Activated naive CD8-positive, alpha-beta T cell treated with anti-CD3 and anti-CD28 coated beads, Interleukin-2, amount 10 ng/mL, durations not matched to agents 7 days and 5 days (primary cell): Measurements from ENCODE around the gene TBL1Y. TPM values are rescaled to one million over a fixed set of nuclear protein-coding genes. Genes with fewer than 3 reads are reported as not detected.
"Not testable (repeated sequence)": the region's sequence is repeated elsewhere in the genome, so short reads cannot be mapped to it uniquely, and the experiment has no call there.

Experiments used
- ATAC-seq: fragments of 150-1000 bp; cut with Tn5 transposase; one replicate; pipeline ENCODE4 v1.10.0; 2021; ENCODE audit warnings: low read depth, moderate library complexity
- POLR2A ChIA-PET: fragments of 350-600 bp; sonication (Branson Sonifier 250); formaldehyde crosslinking; loops from one replicate; lab custom pipeline; 2021; ENCODE audit warnings: antibody characterized with exemption; lab: Charles Lee
- DNase-seq: peaks from one replicate; pipeline ENCODE4 v3.0.0; 2021
- H3K27ac Mint-ChIP-seq: one replicate; pipeline ENCODE4 v1.8.0; 2022; ENCODE audit warnings: mild to moderate bottlenecking, mixed read lengths
- H3K27me3 Mint-ChIP-seq: one replicate; pipeline ENCODE4 v1.8.0; 2022; ENCODE audit warnings: mild to moderate bottlenecking, moderate library complexity, mixed read lengths
- H3K36me3 Mint-ChIP-seq: one replicate; pipeline ENCODE4 v1.8.0; 2021; ENCODE audit warnings: mild to moderate bottlenecking, mixed read lengths
- H3K4me1 Mint-ChIP-seq: one replicate; pipeline ENCODE4 v1.8.0; 2021; ENCODE audit warnings: mixed read lengths
- H3K4me3 Mint-ChIP-seq: one replicate; pipeline ENCODE4 v1.8.0; 2022; ENCODE audit warnings: mild to moderate bottlenecking, moderate library complexity, mixed read lengths
- H3K9me3 Mint-ChIP-seq: one replicate; pipeline ENCODE4 v1.8.0; 2021; ENCODE audit warnings: mixed read lengths
- total RNA-seq, 2 experiments: library from RNA; stranded (reverse); gene quantifications; one replicate each; pipeline ENCODE4 v1.2.3, GENCODE V29; 2021

Gene TBL1Y
- total RNA-seq, result under 1 TPM; 0.17 to 0.26 TPM

DNA sequence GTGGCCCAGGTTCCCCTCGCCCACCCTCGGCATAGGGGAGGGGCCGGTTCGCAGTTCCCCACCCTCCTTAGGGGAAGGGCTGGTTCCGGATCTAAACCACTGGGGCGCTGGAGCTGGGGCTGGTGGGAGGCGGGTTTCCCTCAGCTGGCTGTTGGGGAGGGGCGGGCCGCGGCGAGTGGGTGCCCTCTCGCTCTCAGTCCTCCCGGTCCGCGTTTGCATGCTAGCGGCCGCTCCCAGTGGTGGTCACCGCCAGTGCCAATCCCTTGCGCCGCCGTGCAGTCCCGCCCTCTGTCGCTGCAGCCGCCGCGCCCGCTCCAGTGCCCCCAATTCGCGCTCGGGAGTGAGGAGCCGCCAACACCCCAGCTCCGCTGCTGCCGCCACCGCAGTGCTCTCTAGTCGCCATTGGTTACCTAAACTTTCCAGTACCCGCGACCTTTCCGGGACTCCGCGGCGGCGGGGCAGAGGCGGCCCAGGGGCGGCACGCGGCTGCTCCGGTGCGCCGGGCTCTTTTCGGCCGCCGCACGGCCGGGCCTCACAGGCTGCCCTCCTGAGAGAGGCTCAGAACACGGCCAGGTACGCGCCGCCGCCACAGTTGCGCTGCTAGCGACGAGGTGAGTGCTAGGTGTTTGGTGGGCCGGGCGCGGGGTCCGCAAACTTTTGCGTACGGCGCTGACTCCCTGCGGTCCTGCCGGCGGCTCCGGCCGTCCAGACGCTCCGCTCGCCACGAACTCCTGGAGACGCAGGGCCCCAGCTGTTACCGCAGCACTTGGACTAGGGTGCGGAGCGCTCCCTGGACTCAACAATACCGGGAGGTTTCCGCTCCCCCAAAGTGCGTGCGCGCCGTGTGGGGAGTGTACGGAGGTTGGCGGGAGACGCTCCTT, at the start of gene TBL1Y:
TBL1Y (plus strand) TSS at position 326 of the 881 bp plus-strand sequence. CDS start 114,388 bp downstream, outside the sequence.
- H3K9me3 Mint-ChIP-seq, result no peaks in the 10 kb centered on the region
- peak; percentile 24 for DNase-seq
- peak within 1 kb of the TSS; percentile 16 for H3K4me3 Mint-ChIP-seq
- no peak within 1 kb of the TSS for H3K27ac Mint-ChIP-seq
- no peaks in the 10 kb centered on the region for H3K36me3 Mint-ChIP-seq
- peaks cover 40% of the 10 kb centered on the region for H3K27me3 Mint-ChIP-seq
- POLR2A ChIA-PET, result no interaction called here
- peak; percentile 14 for ATAC-seq
- H3K4me1 Mint-ChIP-seq, result peaks cover 3% of the 10 kb centered on the region

DNA sequence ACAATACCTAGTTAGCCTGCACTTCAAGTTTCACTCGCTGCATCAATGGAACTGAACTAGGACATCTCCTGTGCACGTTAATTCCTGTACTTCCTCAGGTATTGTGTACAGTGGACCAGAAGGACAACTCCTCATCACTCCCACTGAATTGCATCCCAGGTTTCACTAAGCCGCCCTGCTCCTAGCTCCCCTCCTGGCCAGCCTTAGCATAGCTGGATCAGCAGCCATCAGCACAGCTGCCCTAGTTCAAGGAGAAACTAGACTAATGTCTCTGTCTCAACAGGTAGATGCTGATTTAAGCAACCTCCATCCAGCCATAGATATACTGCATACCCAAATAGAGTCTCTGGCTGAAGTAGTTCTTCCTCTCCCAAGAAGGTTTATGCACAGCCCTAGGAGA, 16.0 kb upstream of the TBL1Y start:
- H3K9me3 Mint-ChIP-seq, result no peaks in the 10 kb centered on the region
- H3K36me3 Mint-ChIP-seq, result no peaks in the 10 kb centered on the region
- H3K27me3 Mint-ChIP-seq, result peaks cover 4% of the 10 kb centered on the region
- no peaks in the 10 kb centered on the region for H3K4me1 Mint-ChIP-seq
- no peak overlapping the region for H3K27ac Mint-ChIP-seq
- POLR2A ChIA-PET, result no interaction called here
- DNase-seq (no peak), ATAC-seq (no peak)
- H3K4me3 Mint-ChIP-seq, result no peak overlapping the region

DNA sequence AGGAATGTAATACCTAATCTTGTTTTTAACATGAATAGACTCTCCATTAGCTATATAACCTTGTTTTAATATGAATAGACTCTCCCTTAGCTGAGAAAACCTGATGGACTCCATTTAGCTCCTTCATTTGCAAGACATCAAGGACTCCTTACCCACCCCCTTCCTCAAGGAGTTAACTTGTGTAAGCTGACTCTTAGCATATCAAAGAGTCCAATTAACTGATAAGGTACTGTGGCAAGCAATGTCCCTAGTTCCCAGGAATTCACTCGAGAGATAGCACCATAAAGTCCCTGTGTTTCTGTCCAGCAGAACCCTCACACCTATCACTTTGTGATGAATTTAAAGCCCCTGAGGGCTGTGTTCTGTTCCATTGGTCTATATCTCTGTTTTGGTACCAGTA, 15.3 kb upstream of the TBL1Y start:
- H3K36me3 Mint-ChIP-seq, result no peaks in the 10 kb centered on the region
- no peak overlapping the region for H3K4me3 Mint-ChIP-seq
- peaks cover 4% of the 10 kb centered on the region for H3K27me3 Mint-ChIP-seq
- H3K9me3 Mint-ChIP-seq, result no peaks in the 10 kb centered on the region
- no peak overlapping the region for H3K27ac Mint-ChIP-seq
- POLR2A ChIA-PET, result no interaction called here
- no peak for ATAC-seq
- H3K4me1 Mint-ChIP-seq, result no peaks in the 10 kb centered on the region
- DNase-seq, result no peak

DNA sequence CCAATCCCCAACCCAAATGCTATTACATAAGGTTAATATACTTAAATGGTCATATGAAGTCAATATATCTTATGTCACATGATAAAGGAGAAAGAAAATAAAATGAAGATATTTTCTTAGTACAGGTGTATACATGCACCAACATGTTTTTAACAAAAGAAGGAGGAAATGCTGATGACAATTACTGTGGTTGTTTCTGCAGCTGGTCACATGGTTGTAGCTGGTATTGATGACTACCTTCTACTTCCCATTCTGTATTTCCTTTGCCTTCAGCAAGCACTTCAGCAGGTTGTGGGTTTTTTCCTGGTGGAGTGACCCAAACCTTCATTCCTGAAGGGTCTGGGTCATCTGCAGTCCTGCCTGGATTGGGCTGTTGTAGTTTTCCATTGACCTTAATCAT, 8.4 kb upstream of the TBL1Y start:
- H3K4me1 Mint-ChIP-seq, H3K4me3 Mint-ChIP-seq, H3K27ac Mint-ChIP-seq, DNase-seq, H3K27me3 Mint-ChIP-seq, H3K9me3 Mint-ChIP-seq, POLR2A ChIA-PET, ATAC-seq, H3K36me3 Mint-ChIP-seq: not testable (repeated sequence)

DNA sequence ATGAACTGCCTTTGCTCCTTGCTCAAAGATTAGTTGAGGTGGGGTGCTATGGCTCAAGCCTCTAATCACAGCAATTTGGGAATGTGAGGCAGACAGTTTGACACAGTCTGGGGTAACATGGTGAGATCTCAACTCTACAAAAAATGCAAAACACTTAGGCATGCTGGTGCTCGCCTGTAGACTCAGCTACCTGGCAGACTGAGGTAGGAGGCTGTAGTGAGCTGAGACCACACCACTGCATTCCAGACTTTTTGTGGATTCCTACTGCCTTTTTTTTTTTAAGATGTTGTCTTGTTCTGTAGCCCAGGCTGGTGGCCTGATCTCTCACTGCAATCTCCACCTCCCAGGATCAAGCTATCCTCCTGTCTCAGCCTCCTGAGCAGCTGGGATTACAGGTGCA, 2.9 kb upstream of the TBL1Y start:
- DNase-seq, result no peak
- Mint-ChIP-seq H3K9me3 (no peaks in the 10 kb centered on the region), H3K27me3 (peaks cover 29% of the 10 kb centered on the region), H3K4me1 (peaks cover 3% of the 10 kb centered on the region), H3K36me3 (no peaks in the 10 kb centered on the region), H3K4me3 (no peak overlapping the region), H3K27ac (no peak overlapping the region)
- POLR2A ChIA-PET, result no interaction called here
- ATAC-seq, result no peak

DNA sequence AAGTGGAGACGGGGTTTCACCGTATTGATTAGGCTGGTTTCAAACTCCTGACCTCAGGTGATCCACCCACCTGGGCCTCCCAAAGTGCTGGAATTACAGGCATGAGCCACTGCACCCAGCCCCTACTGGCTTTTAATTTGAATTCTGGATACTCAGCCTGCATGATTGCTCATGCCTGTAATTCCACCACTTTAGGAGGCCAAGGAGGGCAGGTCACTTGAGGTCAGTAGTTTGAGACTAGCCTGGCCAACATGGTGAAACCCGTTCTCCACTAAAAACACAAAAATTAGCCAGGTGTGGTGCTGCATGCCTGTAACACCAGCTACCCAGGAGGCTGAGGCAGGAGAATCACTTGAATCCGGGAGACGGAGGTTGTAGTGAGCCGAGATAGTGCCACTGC, 2.5 kb upstream of the TBL1Y start:
- H3K4me1 Mint-ChIP-seq, POLR2A ChIA-PET, H3K36me3 Mint-ChIP-seq, H3K9me3 Mint-ChIP-seq, ATAC-seq, H3K4me3 Mint-ChIP-seq, DNase-seq, H3K27ac Mint-ChIP-seq: not testable (repeated sequence)
- peaks cover 32% of the 10 kb centered on the region for H3K27me3 Mint-ChIP-seq

DNA sequence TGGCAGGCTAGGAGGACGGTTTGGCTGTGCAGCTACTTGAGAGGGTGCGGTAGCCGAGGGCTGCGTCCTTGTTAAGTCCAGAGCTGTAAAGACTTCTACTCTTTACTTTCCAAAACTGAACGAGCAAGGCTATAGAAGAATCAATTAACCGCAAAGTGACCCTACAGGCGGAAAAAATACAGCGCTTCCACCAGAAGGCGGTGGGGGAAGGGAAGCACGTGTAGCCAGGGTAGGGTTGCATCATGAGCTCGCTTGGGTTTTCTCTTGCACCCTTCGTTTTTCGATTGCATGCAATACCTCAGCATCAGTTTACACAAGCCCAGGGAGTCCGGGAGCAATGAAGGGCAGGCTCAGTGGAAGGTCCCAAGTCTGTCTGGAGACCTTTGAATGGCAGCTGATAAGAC, 1.4 kb upstream of the TBL1Y start:
- ATAC-seq, result no peak
- H3K36me3 Mint-ChIP-seq, result no peaks in the 10 kb centered on the region
- H3K27ac Mint-ChIP-seq, result no peak overlapping the region
- H3K4me3 Mint-ChIP-seq, result no peak overlapping the region
- POLR2A ChIA-PET, result no interaction called here
- no peak for DNase-seq
- H3K4me1 Mint-ChIP-seq, result peaks cover 3% of the 10 kb centered on the region
- peaks cover 40% of the 10 kb centered on the region for H3K27me3 Mint-ChIP-seq
- H3K9me3 Mint-ChIP-seq, result no peaks in the 10 kb centered on the region

DNA sequence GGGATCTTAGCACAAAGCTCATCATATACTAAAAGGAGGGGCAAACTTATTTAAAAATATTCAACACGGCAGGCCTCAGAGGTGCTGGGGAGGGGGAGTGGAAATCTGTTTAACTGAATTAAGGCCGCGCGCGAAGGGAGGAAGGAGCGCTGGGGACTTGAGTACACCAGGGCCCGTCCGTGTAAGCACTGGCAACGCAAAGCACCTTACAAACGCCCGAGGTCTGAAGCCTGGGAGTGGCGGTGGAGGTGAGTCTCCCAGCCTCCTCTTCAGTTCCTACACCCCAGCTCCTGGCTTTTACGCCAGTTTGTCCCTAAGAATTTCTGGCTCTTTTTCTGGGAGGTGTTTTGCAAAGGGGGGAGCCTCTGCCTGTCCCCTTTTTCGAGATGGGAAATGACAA, 641 bp upstream of the TBL1Y start:
- Mint-ChIP-seq H3K27ac (no peak overlapping the region), H3K9me3 (no peaks in the 10 kb centered on the region), H3K36me3 (no peaks in the 10 kb centered on the region), H3K4me3 (peak overlapping the region; percentile 10), H3K27me3 (peaks cover 40% of the 10 kb centered on the region), H3K4me1 (peaks cover 3% of the 10 kb centered on the region)
- POLR2A ChIA-PET, result no interaction called here
- no peak for DNase-seq
- ATAC-seq, result no peak

DNA sequence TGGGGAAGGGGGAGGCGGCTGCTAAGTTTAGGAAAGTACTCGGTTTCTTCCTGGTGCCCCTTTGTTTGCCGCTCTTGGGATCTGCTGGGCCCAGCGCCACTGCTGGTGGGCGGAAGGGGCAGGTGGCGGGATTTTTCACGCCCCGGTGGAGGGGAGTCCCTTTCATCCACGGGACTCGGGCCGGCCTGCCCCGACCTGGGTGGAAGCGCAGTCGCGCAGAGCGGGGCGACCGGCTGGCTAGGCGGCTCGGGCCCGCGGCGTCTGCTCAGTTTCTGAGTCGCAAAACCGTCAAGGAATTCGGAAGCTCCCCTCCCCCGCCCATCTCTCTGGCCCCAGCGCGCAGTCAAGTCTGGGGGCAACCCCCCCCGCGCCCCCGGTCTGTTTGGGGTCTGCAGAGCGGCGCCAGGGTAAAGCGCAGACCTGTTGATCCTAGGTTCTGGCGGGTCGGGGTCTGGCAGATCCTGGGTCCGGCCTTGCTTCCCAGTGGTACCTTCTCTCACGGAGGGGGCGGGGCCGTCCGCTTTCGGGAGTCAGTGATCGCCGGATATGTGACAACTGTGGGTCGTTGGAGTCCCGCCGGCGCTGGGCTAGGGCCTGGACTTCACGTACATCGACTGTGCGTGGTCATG, 870 bp downstream of the TBL1Y start, which contains the start of gene AMELY:
AMELY (minus strand) TSS at position 500 of the 629 bp plus-strand sequence. CDS start 39,144 bp downstream, outside the sequence.
- DNase-seq, result no peak
- POLR2A ChIA-PET, result no interaction called here
- no peak for ATAC-seq
- peaks cover 40% of the 10 kb centered on the region for H3K27me3 Mint-ChIP-seq
- no peak within 1 kb of the TSS for H3K27ac Mint-ChIP-seq
- H3K9me3 Mint-ChIP-seq, result no peaks in the 10 kb centered on the region
- peaks cover 3% of the 10 kb centered on the region for H3K4me1 Mint-ChIP-seq
- no peaks in the 10 kb centered on the region for H3K36me3 Mint-ChIP-seq
- peak within 1 kb of the TSS; percentile 16 for H3K4me3 Mint-ChIP-seq

DNA sequence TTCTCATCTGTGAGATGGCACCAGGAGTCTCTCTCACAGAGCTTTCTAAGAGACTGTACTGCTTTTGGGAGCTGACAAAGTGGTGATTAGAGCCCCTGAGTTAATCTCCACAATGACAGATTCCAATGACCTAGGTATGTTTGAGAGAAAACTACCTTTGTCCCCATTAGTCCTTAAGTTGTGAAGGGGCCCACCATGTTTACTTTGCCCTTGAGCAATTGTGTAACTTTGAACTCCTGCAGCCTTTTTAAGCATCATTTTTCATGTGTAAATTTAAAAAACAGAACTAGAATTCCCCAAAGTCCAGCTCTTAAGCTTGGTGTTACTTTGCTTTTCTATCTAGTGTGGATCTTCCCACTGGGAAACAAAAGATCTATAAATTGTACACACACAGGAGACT, 2.9 kb downstream of the TBL1Y start:
- no peak for ATAC-seq
- Mint-ChIP-seq H3K4me3 (no peak overlapping the region), H3K27ac (no peak overlapping the region), H3K4me1 (peaks cover 3% of the 10 kb centered on the region), H3K27me3 (peaks cover 40% of the 10 kb centered on the region), H3K36me3 (no peaks in the 10 kb centered on the region), H3K9me3 (no peaks in the 10 kb centered on the region)
- POLR2A ChIA-PET, result no interaction called here
- no peak for DNase-seq

DNA sequence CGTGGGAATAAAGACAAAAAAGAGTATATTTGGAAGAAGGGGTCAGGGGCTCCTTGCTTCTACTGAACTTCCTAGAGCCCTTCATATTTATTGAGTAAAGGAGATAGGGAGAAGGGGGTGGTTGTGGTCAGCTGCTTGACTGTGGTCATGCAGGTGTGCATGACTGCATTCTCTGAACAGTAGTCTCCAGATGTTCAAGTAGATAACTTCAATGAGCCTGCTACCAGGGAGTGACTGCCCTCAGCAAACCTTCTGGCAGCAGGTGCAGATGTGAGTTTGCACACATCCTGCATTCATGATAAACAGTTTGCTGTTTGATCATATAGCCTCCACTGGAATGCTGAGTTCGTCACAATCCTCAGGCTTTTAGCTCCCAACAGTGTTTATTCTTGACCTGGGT, 10.6 kb downstream of the TBL1Y start:
- H3K27ac Mint-ChIP-seq, result no peak overlapping the region
- no peaks in the 10 kb centered on the region for H3K4me1 Mint-ChIP-seq
- no peaks in the 10 kb centered on the region for H3K9me3 Mint-ChIP-seq
- H3K27me3 Mint-ChIP-seq, result peaks cover 1% of the 10 kb centered on the region
- no peaks in the 10 kb centered on the region for H3K36me3 Mint-ChIP-seq
- no peak overlapping the region for H3K4me3 Mint-ChIP-seq
- POLR2A ChIA-PET, result no interaction called here
- DNase-seq (no peak), ATAC-seq (no peak)

DNA sequence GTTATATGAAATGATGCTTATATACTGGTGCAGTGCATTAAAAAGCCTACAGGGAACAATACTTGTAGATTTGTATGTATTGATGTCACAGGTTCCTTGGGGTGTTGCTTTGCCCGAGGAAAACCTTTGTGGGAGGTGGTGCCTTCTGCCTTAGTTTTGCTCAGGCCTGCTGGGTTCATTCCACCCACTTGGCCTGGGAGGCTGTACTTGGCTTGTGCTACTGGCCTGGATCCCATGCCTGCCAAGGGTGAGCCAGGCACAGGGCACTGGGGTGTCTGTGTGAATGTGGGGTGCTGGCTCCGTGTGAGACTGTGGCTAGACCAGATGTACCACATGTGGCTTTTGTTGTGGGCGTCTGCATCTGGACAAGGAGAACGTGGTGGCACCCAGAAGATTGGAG, 17.8 kb downstream of the TBL1Y start:
- H3K4me3 Mint-ChIP-seq, result no peak overlapping the region
- H3K9me3 Mint-ChIP-seq, result no peaks in the 10 kb centered on the region
- no peak for DNase-seq
- no peaks in the 10 kb centered on the region for H3K4me1 Mint-ChIP-seq
- POLR2A ChIA-PET, result no interaction called here
- no peaks in the 10 kb centered on the region for H3K36me3 Mint-ChIP-seq
- H3K27ac Mint-ChIP-seq, result no peak overlapping the region
- no peak for ATAC-seq
- no peaks in the 10 kb centered on the region for H3K27me3 Mint-ChIP-seq

DNA sequence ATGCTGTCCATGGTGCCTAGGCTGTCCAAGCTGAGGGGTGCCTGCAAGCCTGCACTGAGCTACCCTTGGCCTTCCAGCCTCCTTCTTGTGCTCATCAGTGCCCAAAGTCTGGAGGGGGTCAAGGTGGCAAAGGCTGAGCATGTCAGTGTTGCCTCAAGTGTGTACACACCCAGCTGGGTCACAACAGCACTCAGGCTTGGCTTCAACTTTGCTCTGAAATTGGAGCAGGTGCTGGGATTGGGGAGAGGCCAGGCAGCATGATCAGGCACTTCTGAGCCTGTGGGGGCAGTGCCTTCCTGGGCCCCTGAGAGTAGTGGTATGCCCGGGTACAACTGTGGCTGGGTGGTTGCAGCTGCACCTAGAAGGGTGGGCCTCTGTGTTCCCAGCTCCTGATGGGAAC, 18.7 kb downstream of the TBL1Y start:
- Mint-ChIP-seq H3K27me3 (no peaks in the 10 kb centered on the region), H3K9me3 (no peaks in the 10 kb centered on the region), H3K27ac (no peak overlapping the region), H3K4me3 (no peak overlapping the region), H3K36me3 (no peaks in the 10 kb centered on the region), H3K4me1 (no peaks in the 10 kb centered on the region)
- POLR2A ChIA-PET, result no interaction called here
- no peak for DNase-seq
- no peak for ATAC-seq
